PC-3 (cell line): ENCODE data around the gene ISL1. TPM values are rescaled to one million over a fixed set of nuclear protein-coding genes. Genes with fewer than 3 reads are reported as not detected.

Experiments used
- ATAC-seq: fragments of 200-7000 bp; cut with Tn5 transposase; 2 replicates; pipeline ENCODE4 v1.9.1; 2020; ENCODE audit warnings: mild to moderate bottlenecking, moderate library complexity
- BruUV-seq: library from RNA; stranded (reverse); fragments of 400-500 nt; replicated peaks from 2 replicates; lab custom pipeline; 2021; lab: Mats Ljungman, UMichigan
- CTCF ChIA-PET: fragments of 300-600 bp; sonication (Branson Sonifier 250); formaldehyde crosslinking; loops from one replicate; lab custom pipeline; 2022; ENCODE audit warnings: antibody characterized with exemption; lab: Charles Lee
- POLR2A ChIA-PET: fragments of 300-600 bp; sonication (Branson Sonifier 250); formaldehyde crosslinking; loops from one replicate; lab custom pipeline; 2022; ENCODE audit warnings: antibody characterized with exemption; ENCODE audit not compliant: unreplicated experiment; lab: Charles Lee
- DNase-seq: peaks from one replicate; pipeline ENCODE4 v3.0.0-alpha.2; 2015
- H2AFZ ChIP-seq: fragments of 300-600 bp; sonication (generic); 2 replicates; pipeline ENCODE4 v1.6.0; 2016; ENCODE audit warnings: antibody characterized with exemption, low read length
- H3F3A ChIP-seq: fragments of 300-600 bp; sonication (generic); one replicate; pipeline ENCODE4 v1.6.0; 2017; ENCODE audit warnings: antibody characterized with exemption, low read length, control low read depth, mild to moderate bottlenecking; ENCODE audit not compliant: unreplicated experiment
- H3K27ac ChIP-seq: fragments of 300-600 bp; sonication (generic); 2 replicates; pipeline ENCODE4 v1.5.1; 2016; ENCODE audit warnings: mild to moderate bottlenecking, low read length
- H3K27me3 ChIP-seq: fragments of 300-600 bp; sonication (generic); 2 replicates; pipeline ENCODE4 v1.6.1; 2016; ENCODE audit warnings: low read length, mixed read lengths
- H3K36me3 ChIP-seq: fragments of 300-600 bp; sonication (generic); 2 replicates; pipeline ENCODE4 v1.6.1; 2016; ENCODE audit warnings: low read depth, mixed run types, low read length, mixed read lengths
- H3K4me1 ChIP-seq: fragments of 300-600 bp; sonication (generic); 2 replicates; pipeline ENCODE4 v1.5.1; 2016; ENCODE audit warnings: low read length; ENCODE audit not compliant: insufficient read depth
- H3K4me2 ChIP-seq: fragments of 300-600 bp; sonication (generic); 2 replicates; pipeline ENCODE4 v1.6.0; 2016; ENCODE audit warnings: low read length
- H3K4me3 ChIP-seq: fragments of 300-600 bp; sonication (generic); 2 replicates; pipeline ENCODE4 v1.5.1; 2016; ENCODE audit warnings: mild to moderate bottlenecking, low read length, mixed read lengths
- H3K79me2 ChIP-seq: fragments of 300-600 bp; sonication (generic); 2 replicates; pipeline ENCODE4 v1.6.1; 2017; ENCODE audit warnings: low read length, mixed read lengths
- H3K9ac ChIP-seq: fragments of 300-600 bp; sonication (generic); 2 replicates; pipeline ENCODE4 v1.6.0; 2016; ENCODE audit warnings: mild to moderate bottlenecking, low read length
- H3K9me2 ChIP-seq: fragments of 300-600 bp; sonication (generic); replicated peaks from 2 replicates; pipeline ENCODE4 v1.6.1; 2016; ENCODE audit warnings: mixed run types, low read length, mixed read lengths
- H3K9me3 ChIP-seq: fragments of 300-600 bp; sonication (generic); 2 replicates; pipeline ENCODE4 v1.6.1; 2016; ENCODE audit warnings: low read length, mixed read lengths
- H4K20me1 ChIP-seq: fragments of 300-600 bp; sonication (generic); 2 replicates; pipeline ENCODE4 v1.6.1; 2016; ENCODE audit warnings: low read length, mixed read lengths
- CTCF ChIP-seq: fragments of 300-600 bp; sonication (generic); conservative IDR thresholded peaks from 2 replicates; pipeline ENCODE4 v1.5.1; 2017; ENCODE audit warnings: antibody characterized with exemption, low read depth, mild to moderate bottlenecking, low read length
- EZH2 ChIP-seq: fragments of 300-600 bp; sonication (generic); IDR thresholded peaks from one replicate; pipeline ENCODE4 v1.6.1; 2017; ENCODE audit warnings: antibody characterized with exemption, mild to moderate bottlenecking, low read length; ENCODE audit not compliant: unreplicated experiment
- EZH2phosphoT487 ChIP-seq: fragments of 300-600 bp; sonication (generic); IDR thresholded peaks from 2 replicates; pipeline ENCODE4 v1.6.1; 2018; ENCODE audit warnings: mild to moderate bottlenecking, antibody characterized with exemption, low read length, borderline replicate concordance
- intact Hi-C: fragments of 100-400 bp; cut with micrococcal nuclease; formaldehyde crosslinking; loops from 2 replicates; pipeline ENCODE4 v1.9.0; 2023
- total RNA-seq: library from RNA; depleted of rRNA; stranded (reverse); fragments of >200 nt; gene quantifications from 2 replicates; pipeline ENCODE4 v1.2.3, GENCODE V29; 2014

Gene ISL1
- total RNA-seq, 1 experiment from 2014 or later = 1.5 TPM

GRCh38 chr5:51439232-51439631 is 56.0 kb downstream of the ISL1 start:
- intact Hi-C loops = no loop called here
- POLR2A ChIA-PET = no interaction called here
- no peak overlapping the region for H3K27ac ChIP-seq
- TF ChIP-seq CTCF = no peak
- TF ChIP-seq EZH2phosphoT487 = no peak
- TF ChIP-seq EZH2 = no peak
- H3K9me3 ChIP-seq = no peaks in the 10 kb centered on the region
- DNase-seq (no peak), ATAC-seq (no peak)
- no peak overlapping the region for H3K4me2 ChIP-seq
- H3K4me1 ChIP-seq = no peaks in the 10 kb centered on the region
- no peaks in the 10 kb centered on the region for H3K9me2 ChIP-seq
- no peaks in the 10 kb centered on the region for H4K20me1 ChIP-seq
- H3F3A ChIP-seq = no peaks in the 10 kb centered on the region
- H3K9ac ChIP-seq = no peak overlapping the region
- no peak overlapping the region for H2AFZ ChIP-seq
- no peaks in the 10 kb centered on the region for H3K36me3 ChIP-seq
- no peak overlapping the region for H3K4me3 ChIP-seq
- no peaks in the 10 kb centered on the region for H3K27me3 ChIP-seq
- no peaks in the 10 kb centered on the region for H3K79me2 ChIP-seq
- CTCF ChIA-PET = no interaction called here
- BruUV-seq = no TSS peak
